Adipose tissue (tissue), 3 donors: ENCODE data around the gene TAF4B. TPM values are rescaled to one million over a fixed set of nuclear protein-coding genes. Genes with fewer than 3 reads are reported as not detected.

Experiments used
- H3K27ac ChIP-seq: one replicate; pipeline ENCODE4 v1.5.1; 2013; ENCODE audit warnings: low read depth, low read length
- WGBS, 3 donors: extraction: QIAGEN DNeasy Blood & Tissue Kit; methylation state at CpG; one replicate each; pipeline ENCODE4 v1.1.7; 2013; 5-methylcytosine and 5-hydroxymethylcytosine counted together
- polyA plus RNA-seq, 3 donors: library from polyadenylated mRNA; stranded (reverse); fragments of 200-250 nt; gene quantifications; one replicate each; pipeline ENCODE4 v1.2.3, GENCODE V29; 2013
- donor health status: healthy with polysubstance abuse.
- donor health status: Bipolar disorder and iron deficiency.
- donor health status: healthy.

Gene TAF4B
- polyA plus RNA-seq, 3 donors, result 1.9 to 3.9 (median 2.0) TPM

- WGBS, 3 donors, result 83 to 89% (median 88%) methylated on average over 16 of the region's 16 CpGs
- no peak overlapping the region for H3K27ac ChIP-seq
These were observed 181.7 kb downstream of the TAF4B start for GRCh38 chr18:26407736-26408601.

DNA sequence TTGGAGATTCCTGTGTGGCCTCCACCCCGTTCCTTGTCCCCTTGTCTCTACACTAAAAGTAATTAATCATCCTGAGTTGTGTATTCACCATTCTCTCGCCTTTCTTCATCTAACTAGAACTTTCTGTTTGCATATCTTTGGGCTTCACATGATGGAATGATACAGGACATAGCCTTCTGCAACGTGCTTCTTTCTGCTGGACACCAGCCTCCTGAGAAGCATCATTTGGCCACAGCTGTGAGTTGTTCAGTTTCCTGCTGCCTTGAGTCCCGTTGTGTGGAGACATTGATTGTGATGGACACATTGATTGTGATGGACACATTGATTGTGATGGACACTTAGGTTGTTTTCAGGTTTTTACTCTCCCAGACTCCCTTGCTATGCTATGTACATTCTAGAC, 182.8 kb downstream of the TAF4B start:
- H3K27ac ChIP-seq, result no peak overlapping the region
- 72 to 84% (median 80%) methylated on average over 4 of the region's 4 CpGs for WGBS, 3 donors

DNA sequence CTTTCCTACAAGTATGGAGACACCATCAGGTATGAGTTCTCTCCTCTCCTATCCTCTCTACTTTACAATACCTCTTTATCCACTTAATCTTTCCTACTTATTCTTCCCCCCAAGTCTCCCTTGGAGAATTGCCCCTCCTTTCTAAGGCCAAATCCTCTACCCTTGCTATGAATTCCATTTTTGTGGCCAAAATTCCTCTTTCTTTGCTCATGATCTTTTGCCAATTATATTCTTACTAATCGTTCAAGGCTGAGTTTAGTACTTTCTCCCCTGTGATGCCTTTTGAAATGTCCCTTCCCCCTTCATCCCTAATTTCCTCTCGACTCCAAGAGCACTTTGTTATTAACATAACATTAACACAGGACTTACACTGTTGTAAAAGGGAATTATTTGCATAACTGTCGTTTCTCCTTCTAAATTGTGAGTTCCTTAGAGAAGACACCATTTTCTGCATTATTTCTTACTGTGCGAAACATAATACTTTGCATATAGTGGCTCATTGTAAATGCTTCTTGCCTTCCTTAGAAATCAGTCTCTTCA, 188.7 kb downstream of the TAF4B start:
- 44 to 60% (median 52%) methylated on average over 4 of the region's 4 CpGs for WGBS, 3 donors
- H3K27ac ChIP-seq, result no peak overlapping the region

GRCh38 chr18:26415631-26416030, 189.4 kb downstream of the TAF4B start:
- 70 to 78% (median 75%) methylated on average over 7 of the region's 7 CpGs for WGBS, 3 donors
- no peak overlapping the region for H3K27ac ChIP-seq

DNA sequence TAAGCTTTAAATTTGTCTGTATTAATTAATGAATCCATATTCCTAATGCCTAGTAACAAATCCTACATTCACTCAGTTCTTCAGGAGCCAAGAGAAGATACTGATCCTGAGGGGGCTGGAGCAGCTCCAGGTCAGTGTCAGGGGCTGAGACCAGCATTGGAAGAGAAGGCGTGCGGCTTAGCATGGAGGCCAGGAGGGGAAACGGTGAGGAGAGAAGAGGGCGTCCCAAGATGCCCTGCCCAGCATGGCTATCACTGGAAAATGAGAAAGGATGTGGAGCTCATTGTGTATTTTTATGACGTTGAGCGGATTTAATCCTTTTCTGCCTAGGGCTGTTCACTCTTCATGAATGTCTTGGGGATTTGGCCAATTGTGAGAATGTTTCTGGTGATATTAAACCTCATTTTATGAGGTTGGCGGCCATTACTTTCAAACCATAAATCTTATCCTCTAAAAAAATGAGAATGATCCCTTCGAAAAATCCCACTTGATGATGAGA, 190.5 kb downstream of the TAF4B start:
- H3K27ac ChIP-seq, result no peak overlapping the region
- WGBS, 3 donors, result 93 to 96% (median 94%) methylated on average over 8 of the region's 8 CpGs

GRCh38 chr18:26417190-26417589, 190.9 kb downstream of the TAF4B start:
- no peak overlapping the region for H3K27ac ChIP-seq
- WGBS, 3 donors, result 92 to 95% (median 95%) methylated on average over 12 of the region's 12 CpGs

DNA sequence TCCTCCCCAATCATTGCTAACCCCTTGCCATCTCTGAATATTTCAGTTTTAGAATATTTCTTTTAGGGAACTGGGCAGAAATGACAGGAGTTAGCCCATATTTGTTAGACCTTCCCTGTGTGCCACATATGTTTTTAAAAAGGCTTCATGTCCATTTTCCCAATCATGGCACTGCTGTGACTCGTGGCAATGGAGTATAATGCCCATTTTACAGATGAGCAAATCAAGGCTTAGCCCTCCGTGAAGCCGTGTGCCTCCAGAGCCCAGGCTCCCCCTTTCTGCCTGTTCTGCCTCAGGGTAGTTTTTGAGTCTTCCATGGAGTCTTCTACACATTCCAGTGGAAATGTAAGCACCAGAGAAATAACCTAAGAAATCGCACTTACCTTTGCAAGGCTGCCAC, 192.0 kb downstream of the TAF4B start:
- H3K27ac ChIP-seq, result no peak overlapping the region
- WGBS, 3 donors, result 89 to 96% (median 94%) methylated on average over 4 of the region's 4 CpGs

DNA sequence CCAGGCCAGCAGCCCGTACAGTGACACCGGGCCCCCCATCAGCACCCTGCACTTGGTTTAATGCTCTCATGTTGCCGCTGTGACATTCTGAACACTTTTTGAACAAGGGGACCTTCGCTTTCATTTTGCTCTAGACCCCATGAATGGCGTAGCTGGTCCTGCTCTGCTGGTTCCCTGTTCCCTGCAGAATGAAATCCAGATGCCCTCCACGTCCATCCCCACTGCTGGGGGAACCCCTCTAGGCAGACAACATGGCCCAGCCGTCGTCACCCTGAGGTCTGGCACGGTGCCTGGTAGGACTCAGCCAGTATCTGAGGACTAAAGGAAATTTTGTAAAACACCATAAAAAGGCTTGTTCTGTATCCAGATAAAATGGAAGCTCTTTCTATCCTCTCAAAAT, 193.5 kb downstream of the TAF4B start:
- WGBS, 3 donors, result 73 to 74% (median 73%) methylated on average over 9 of the region's 9 CpGs
- no peak overlapping the region for H3K27ac ChIP-seq

GRCh38 chr18:26421503-26421902, 195.3 kb downstream of the TAF4B start:
- no peak overlapping the region for H3K27ac ChIP-seq
- 79 to 89% (median 81%) methylated on average over 6 of the region's 6 CpGs for WGBS, 3 donors

GRCh38 chr18:26421931-26422330, 195.7 kb downstream of the TAF4B start:
- H3K27ac ChIP-seq, result no peak overlapping the region
- 85 to 91% (median 86%) methylated on average over 9 of the region's 9 CpGs for WGBS, 3 donors

DNA sequence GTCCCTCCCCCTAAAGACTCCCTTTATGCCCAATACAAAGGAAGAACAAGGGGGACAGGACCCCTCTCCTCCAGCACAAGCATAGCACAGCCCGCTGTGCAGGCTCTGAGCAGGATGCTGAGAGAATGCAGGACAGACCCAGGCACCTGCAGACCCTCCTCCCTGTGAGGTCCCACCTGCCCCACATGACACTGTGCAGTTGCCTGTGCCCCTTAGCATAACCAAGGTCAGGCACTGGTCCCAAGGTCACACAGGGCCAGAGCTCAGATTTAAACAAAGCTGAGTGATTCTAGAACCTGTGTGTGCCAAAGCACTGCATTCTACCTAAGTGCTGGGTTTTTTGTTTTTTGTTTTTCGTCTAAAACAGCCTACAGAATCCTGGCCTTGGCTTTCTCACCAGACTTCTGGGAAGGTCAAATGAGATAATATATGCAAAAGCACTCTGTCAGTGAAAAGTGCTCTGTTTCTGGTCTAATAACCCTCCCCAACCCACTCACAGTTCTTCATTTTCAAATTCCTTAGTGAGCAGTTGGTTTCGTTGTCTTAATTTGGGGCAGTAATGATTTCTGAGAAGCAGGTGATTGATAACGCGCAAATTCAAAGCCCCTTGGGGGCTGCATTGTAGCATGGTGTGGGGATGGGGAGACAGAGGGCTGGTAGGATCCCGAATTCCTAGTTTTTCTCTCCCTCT, 196.4 kb downstream of the TAF4B start:
- 90 to 93% (median 91%) methylated on average over 6 of the region's 6 CpGs for WGBS, 3 donors
- H3K27ac ChIP-seq, result no peak overlapping the region

DNA sequence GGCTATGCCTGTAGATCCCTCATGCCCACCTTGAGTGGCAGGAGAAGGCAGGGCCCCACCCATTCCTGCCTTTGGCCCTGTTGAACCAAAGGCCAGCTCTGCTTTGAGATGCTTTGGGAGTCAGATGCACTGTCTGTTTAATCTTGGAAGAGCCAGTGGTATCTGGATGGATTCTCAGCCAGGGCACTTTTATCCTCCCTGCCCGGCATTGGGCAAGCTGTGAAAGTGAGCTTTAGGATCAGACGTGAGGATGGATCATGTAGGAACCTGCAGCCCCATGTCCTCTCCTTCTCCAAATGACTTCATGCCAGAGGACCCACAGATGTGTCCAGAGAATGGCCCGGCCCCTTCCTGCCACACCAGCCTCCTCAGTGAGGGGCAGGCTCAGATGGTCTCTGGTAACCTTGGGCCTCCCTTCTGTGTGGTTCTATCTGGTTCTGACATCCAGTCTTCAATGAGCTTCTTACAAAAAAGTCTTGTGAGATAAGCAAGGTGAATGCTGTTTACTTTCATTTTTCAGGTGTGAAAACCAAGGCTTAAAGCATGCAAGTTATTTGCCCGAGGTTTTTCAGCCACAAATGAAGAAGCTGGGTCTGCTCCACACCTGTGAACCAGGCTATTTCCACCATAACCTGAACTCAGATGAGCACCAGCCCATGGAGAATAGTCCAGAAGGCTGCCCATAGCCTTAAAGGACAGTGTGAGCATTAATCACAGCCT, 198.3 kb downstream of the TAF4B start:
- no peak overlapping the region for H3K27ac ChIP-seq
- 81 to 94% (median 90%) methylated on average over 4 of the region's 4 CpGs for WGBS, 3 donors

- no peak overlapping the region for H3K27ac ChIP-seq
- WGBS, 3 donors, result 77 to 78% (median 78%) methylated on average over 5 of the region's 5 CpGs
These were observed 198.9 kb downstream of the TAF4B start for GRCh38 chr18:26425148-26425531.

DNA sequence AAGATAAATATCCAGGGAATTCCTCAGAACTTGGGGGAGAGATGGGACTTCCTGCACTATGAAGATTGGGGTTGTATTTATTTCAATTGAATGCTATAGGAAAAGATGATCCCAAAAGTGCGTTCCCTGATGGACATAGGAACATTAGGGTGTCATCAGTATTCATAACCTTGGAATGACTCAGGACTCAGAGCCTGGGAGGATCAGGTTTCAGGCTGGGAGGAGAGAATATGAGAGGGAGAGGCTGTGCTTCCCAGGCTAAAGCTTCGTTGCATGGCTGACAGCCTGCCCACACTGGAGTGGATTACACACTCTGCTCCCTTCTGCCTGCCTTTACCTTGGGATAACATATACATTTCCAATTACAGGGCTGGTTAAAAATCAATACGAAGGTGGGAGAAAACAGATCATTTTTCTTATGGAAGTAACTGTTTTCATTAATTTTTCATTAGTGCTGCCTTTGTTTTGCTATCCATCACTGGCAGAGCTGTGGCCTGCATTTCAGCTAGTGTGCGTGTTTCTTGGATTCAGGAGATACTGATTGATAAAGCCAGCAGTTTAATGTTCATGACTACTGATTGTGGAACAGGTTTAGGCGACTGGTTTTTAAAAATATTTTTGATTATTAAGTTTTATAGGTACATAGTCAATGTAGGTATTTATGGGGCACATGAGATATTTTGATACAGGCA, 203.4 kb downstream of the TAF4B start:
- no peak overlapping the region for H3K27ac ChIP-seq
- WGBS, 3 donors, result 37 to 58% (median 52%) methylated on average over 5 of the region's 5 CpGs

- H3K27ac ChIP-seq, result no peak overlapping the region
- 75 to 92% (median 84%) methylated on average over 5 of the region's 5 CpGs for WGBS, 3 donors
These were observed 206.6 kb downstream of the TAF4B start for GRCh38 chr18:26432651-26433424.

GRCh38 chr18:26434887-26435286, 208.6 kb downstream of the TAF4B start:
- H3K27ac ChIP-seq, result no peak overlapping the region
- 69 to 94% (median 83%) methylated on average over 2 of the region's 2 CpGs for WGBS, 3 donors

- H3K27ac ChIP-seq, result no peak overlapping the region
- WGBS, 3 donors, result 80 to 89% (median 83%) methylated on average over 8 of the region's 8 CpGs
These were observed 209.3 kb downstream of the TAF4B start for GRCh38 chr18:26435415-26436095.
